HTR-8/SVneo (cell line): Measurements from ENCODE around the gene DNAH8.

Source experiments
- DNase-seq: peaks from one replicate; pipeline ENCODE4 v3.0.0; 2011; ENCODE audit warnings: low spot score, mixed read lengths; ENCODE audit not compliant: insufficient read length
- FAIRE-seq: peaks from 2 replicates; lab custom pipeline; 2011; peaks lifted over from hg19 to GRCh38; lab: Jason Lieb, UNC

The DNAH8 gene

DNA sequence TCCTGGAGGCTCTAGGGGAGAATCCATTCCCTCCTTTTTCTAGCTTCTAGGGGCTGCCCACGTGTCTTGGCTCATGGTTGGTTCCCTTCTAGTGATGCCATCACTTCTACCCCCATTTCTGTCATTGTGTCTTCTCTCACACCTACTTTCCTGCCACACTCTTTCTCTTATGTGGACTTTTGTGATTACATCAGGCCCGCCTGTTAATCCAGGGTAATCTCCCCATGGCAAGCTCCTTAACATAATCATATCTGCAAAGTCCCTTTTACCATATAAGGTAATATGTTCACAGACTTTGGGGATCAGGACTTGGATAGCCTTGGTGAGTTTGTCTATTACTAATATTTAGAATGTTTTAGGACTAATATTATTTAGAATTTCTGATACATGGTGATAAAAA lies 111.9 kb downstream of the DNAH8 start:
- no peak for FAIRE-seq

DNA sequence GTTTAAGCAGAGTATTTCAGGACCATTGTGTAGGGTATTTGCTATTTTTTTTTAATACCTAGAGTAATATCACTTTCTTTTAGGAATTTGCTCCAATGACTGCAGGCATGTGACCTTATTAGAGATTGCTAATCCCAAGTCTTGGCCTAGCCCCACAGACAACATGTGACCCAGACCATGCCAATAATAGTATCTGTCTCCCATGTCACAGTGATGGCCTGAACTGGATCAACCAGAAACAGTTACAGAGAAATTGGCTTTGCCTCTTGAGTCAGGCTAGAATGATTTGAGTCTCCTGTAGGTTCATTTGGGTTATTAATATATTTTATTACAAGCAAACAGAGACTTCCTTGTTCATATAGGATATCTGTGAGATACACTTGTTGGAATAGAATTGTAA lies 116.8 kb downstream of the DNAH8 start:
- FAIRE-seq (no peak), DNase-seq (no peak)

More for the DNA sequence above, 111.9 kb downstream of the DNAH8 start:
- DNase-seq = no peak

DNA sequence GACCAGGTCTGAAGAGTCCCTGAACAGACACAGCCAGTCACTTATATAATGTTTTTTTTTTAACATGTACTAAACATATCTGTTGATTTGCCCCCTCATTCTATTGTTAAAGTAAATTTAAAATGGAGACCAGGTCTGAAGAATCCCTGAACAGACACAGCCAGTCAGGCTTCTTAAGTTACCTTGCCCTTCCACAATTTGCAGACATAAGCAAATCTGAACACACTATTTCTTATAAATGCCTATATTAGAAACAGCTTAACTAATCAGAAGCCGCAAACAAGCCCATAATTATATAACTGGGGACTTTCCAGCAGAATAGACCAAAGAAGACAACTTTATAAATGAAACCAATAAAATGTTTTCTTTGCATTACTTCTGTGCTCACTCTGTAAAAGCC lies 118.2 kb downstream of the DNAH8 start:
- no peak for DNase-seq

DNA sequence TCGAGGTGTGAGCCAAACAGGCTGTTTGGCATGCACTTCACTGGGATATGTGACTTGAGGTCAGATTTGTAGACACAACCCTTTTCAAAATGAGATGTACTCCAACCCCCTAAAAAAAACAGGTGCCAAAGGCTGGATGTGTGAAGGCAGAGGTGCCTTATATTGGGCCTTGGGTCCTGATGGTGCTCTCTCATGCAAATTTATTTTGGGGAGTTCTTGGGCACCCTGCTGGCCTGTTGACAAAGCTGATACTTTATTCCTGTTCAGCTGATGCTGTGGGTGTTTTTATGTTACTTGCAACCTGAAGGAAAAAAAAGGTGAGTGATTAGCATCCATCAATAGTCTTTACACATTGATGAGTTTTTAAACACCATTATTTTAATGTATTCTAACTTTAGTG lies 121.5 kb downstream of the DNAH8 start:
- DNase-seq = no peak
- FAIRE-seq = no peak

More for the DNA sequence above, 118.2 kb downstream of the DNAH8 start:
- FAIRE-seq = no peak

DNA sequence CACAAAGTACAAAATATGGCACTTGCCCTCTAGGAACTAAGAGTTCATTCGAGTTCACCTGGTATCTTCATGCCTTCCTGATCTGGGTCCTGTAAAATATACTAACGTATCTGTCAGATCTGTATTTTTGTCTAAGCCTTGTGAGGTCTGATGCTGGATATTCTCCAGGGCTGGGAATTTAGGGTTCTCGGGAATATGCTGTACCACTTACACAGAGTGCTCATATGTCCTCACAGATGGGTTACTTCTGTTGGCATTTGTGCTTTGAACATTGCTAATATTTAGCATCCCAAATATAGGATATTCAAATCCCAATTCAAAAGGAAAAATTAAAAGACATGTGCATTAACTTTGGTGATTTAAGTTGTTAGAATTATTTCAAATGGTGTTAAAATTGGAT lies 122.0 kb downstream of the DNAH8 start:
- DNase-seq = no peak

DNA sequence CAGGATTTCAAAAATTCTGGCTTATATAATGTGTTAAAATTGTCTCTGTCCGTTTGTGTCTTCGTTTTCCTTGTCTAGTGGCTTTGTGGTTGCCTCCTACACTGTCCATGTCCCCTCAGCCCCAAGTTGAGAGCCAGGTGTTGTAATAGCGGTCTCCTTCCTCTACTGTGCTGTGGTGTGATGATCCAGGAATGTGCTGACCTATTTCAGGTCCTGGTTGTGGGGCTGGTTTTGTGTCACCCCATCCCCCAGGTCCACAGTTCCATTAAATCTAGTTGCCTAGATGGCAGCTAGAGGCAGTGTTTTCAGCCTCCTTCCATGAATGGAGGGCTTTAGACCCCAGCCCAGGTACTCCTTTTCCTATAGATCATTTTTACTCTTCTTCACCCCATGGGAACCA lies 128.7 kb downstream of the DNAH8 start:
- DNase-seq = no peak
- FAIRE-seq = no peak

More for the DNA sequence above, 122.0 kb downstream of the DNAH8 start:
- FAIRE-seq = no peak

DNA sequence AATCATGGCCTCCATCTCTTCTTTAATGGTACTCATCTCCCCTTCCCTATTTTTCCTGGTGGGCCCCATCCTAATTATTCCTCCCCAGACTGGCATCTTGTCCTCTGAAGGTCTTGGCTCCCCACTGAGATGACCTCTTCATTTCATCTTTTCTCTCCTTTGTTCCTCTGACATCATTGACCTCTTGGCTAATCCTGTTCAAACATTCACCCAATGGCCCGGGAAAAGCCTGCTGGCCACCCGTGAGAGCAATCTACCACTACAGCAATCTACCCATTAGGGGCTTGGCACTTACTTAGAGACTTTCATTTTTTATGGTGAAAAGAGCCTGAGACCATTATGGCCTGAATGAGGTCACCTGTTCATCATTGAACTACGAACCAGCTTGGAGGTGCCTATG lies 130.8 kb downstream of the DNAH8 start:
- FAIRE-seq (no peak), DNase-seq (no peak)

DNA sequence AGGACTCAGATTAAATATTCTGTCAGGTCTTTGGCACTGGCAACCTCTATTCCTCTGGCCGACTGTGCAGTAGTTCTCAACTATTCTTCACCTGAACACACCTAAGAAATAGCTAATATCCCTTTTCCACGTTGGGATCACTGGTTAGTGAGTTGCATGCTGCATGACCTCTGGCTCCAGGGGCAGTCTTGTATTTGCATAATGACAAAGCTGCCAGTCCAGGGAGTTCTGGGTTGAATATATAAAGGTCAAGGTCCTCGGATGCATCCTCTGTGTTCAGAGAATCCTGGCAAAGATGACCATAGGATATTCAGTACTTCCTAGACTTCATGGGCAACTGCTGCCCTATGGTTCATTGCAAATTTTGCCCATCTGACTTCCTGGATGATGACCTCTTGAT lies 131.2 kb downstream of the DNAH8 start:
- FAIRE-seq = no peak
- DNase-seq = no peak

DNA sequence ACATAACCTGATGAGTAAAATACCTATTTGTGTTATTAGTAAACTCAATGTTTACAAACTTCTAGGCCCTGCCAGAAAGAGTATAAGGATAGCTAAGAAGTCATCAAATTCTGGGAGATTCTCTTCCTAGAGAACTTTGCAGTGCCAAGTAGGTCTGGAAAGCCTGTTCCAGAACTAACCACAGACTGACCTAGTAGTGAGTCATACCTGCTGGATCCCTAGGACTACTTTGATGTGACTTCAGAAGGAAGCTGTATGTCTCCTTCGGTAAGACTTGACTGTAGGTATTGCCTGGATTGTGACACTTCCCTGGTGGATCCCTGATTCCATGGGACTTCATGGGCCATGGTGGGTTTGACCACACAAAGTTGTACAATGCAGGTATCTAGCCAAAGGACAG lies 131.7 kb downstream of the DNAH8 start:
- no peak for DNase-seq
- FAIRE-seq = no peak

DNA sequence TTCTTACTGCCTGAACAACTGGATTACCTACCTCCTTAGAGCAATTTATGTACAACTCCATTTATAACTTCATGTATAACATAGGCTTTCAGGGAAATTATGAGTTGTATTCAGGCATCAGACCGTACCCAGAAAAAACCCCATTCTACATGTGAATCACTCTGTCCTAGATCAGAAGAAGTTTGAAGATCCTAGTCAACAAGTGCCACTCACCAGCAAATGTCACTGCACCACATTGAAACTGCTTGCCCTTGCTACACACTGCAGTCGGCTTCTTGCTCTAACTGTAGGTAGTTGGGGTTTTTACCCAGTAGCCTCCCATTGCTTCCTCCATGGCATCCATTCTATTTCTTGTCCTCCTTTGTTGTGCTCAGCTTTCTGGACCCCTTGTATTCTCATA lies 132.4 kb downstream of the DNAH8 start:
- no peak for FAIRE-seq
- DNase-seq = no peak

DNA sequence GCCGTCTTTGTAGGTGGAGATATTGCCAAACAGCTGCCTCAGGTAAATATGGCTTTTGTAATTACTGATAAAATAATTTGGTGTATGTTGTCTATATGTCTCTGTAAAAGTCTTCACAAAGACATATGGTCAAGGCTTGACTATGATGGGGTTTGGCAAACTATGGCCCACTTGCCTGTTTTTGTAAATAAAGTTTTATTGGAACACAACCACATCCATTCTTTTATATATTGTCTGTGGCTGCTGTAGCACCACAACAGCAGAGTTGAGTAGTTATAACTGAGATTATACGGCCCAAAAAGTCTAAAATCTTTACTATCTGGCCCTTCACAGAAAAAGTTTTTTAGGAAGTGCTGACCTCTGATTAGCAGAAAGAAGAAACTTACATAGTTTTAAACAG lies 133.6 kb downstream of the DNAH8 start:
- FAIRE-seq (no peak), DNase-seq (no peak)

DNA sequence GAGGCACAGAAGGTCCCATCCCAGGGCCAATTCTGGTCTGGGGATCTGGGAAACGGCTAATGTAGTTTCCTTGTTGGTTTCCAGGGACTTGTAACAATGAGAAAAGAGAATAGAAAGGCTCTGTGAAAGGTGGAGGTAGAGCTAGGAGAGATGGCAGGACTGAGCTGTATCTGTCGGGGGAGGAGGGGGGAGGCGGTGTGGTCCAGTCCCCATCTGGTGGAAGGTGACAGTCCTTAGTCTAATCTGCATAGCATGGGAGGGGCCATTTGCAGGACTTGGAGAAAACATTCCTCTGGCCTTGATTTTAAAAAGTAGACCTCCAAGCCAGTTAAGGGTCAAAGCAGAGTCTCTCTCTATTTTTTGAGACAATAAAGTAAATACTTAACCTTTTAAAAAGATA lies 137.1 kb downstream of the DNAH8 start:
- FAIRE-seq = no peak
- no peak for DNase-seq

DNA sequence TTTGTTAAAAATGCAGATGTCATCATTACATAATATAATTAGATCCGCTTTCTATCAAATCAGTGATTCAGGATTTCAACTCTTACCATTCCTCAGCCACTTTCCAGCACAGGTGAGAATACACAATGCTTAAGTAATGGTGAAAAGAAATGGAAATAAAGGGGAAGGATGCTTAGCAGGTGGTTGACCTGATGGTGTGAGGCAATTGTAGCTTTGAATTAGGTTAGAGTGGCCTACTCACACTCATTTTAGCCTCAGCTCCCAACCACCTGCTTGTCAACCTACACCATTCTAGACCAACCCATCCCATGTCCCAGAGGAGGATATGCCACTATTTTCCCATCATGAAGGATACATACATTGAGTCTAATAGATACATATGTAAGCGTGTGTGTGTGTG lies 138.1 kb downstream of the DNAH8 start:
- FAIRE-seq = no peak

DNA sequence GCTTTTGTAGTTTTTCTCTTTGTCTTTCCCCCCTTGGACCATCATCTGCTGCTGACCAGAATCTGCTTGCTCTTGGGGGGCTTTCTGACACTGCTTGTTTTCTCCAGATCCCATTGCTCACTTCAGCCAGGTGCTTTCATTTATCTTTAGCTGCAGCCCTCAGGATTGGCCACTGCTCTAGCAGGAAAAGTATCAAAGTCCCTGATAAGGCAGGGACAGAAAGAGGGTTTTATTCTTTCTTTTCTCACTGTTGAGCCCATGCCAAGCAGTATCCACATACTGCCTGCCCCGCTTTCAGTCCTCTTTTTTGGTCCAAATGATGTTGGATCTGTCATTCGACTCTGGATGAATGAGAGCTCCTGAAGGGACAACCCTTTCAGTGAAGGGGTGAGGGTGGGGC lies 141.4 kb downstream of the DNAH8 start:
- no peak for DNase-seq
- FAIRE-seq = no peak

More for the DNA sequence above, 138.1 kb downstream of the DNAH8 start:
- no peak for DNase-seq

DNA sequence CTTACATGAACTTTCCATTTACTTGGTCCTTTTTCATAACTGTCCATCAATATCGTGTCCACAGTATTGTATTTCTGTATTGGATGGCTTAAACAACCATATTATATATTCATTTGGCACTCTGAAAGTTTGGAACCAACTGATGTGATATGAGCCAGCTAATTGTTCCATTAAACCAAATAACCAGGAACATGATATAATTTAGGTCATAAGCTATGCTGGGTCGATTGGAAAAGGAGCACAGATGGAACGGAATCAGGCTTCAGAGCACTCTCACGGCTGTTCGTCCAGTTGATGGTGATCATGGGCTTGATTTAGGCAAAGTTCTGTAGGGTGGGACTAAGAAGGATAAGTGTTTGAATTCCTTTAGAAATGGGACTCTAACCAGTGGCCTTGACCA lies 142.7 kb downstream of the DNAH8 start:
- no peak for DNase-seq
- FAIRE-seq = no peak

DNA sequence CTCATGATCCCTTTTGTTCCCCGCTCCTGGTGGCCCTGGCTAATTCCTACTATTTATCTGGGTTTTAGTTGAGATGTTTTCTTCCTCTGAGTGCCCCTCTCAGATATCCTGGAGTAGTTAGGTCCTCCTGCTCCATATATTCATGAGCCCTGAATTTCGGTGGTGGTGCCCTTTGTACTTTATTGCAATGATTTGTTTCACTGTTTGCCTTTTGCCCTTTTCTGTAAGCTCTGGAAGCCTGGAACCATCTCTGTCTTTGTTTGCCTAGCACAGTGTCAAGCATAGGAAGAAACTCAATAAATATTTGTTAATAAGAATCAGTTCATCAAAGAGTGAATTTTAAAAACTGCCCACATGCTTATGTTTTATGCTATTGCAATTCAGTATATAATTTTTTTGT lies 144.9 kb downstream of the DNAH8 start:
- FAIRE-seq (no peak), DNase-seq (no peak)

DNA sequence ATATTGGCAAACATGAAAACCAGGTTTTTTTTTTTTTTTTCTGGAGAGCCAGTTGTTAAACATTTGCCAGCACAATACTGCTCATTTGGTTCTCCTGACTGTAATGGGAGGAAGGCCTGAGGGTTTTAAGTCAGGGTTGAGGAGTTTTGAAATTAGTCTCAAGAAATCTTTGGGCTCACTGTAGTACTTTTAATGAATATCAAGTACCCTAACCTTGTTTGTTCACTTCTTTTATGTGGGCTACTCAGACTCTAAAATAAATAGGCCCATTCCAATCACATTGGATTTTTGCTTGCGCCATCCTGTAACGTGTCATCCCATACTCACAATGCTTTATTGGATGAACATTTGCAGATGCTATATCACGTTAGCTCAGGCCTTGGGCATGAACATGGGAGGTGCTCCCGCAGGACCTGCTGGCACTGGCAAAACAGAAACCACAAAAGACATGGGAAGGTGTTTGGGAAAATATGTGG lies 146.9 kb downstream of the DNAH8 start:
- DNase-seq (no peak), FAIRE-seq (no peak)

DNA sequence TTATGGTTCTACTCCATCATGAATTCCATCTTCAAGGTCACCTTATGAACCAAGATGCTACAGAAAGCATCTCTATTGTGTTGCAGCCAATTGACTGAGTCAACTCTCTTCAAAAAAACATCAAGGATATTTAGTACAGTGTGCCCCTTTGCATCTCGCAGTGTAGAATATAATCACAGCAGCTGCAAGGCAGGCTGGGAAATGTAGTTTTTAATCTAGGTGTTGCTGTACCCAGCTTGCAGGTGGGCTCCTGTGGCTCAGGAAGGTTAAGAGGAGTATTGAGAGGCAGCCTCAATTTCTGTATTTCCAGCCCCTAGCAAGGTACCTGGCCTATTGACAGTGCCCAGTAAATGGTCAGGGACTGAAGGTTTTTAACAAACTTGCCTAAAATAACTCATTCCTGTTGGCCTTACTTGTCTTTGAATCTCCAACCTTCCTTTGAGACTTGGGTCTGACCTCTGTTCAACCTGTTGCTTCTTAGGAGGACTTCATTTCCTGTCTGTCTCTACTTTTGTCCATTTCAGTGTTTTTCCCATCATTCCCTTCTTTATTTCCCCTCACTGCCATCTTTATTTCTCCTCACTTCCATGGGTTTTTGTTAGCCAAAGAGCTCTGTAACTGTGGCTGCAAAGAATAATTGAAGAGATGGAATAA lies 150.5 kb downstream of the DNAH8 start:
- no peak for FAIRE-seq

DNA sequence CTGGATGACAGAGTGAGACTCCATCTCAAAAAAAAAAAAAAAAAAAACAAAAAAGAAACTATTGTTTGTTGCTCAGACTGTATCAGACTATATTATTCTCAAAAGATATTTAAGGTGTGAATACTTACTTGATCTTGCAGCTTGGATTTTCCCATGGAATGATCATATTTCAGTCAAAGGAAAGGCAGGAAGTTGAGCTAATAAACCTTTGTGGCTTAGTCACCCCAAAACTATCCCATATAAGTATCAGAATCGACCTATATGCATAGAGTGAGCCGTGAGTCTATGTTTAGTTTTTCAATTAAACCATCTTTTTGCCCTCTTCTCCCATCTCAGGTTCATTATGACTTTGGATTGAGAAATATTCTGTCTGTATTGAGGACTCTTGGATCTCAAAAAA lies 152.6 kb downstream of the DNAH8 start:
- FAIRE-seq = no peak

More for the DNA sequence above, 150.5 kb downstream of the DNAH8 start:
- no peak for DNase-seq

DNA sequence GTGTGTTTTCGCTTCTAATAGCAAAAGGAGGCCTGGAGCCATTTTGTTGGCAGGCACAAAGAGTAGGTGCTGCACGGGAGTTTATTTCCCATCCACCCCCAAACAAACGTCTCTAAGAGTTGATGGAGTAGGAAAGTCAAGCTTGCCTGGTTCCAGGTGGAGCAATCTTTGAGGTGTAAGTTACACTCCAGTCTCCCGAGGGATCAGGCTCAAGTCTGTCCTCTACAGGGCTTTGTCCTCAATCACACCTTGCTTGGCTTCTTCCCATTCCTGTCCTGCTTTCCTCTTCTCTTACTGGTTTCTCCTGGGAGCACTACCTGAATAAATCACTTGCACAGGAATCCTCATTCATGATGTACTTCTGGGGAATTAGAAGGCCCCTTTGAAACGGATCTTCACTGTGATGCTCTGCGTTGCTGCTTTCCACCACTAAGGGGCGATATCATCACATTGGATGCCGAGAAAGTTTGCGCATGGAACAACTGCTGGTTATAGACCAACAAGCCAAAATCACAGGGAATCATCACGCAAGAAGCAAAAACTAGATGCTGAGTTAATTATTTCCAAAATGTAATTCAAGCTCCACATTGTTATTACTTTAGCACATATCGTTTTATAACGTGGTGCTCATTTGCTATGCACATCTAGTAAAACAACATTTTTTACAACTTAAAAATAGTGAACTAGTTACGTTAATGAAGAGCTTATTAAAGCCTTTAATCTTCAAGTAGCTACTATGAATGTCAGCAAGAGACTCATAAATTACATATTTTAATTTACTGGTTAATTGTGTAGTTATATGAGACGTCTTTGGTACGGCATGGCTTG lies 156.8 kb downstream of the DNAH8 start:
- DNase-seq (peak; percentile 50), FAIRE-seq (no peak)

More for the DNA sequence above, 152.6 kb downstream of the DNAH8 start:
- DNase-seq = no peak

DNA sequence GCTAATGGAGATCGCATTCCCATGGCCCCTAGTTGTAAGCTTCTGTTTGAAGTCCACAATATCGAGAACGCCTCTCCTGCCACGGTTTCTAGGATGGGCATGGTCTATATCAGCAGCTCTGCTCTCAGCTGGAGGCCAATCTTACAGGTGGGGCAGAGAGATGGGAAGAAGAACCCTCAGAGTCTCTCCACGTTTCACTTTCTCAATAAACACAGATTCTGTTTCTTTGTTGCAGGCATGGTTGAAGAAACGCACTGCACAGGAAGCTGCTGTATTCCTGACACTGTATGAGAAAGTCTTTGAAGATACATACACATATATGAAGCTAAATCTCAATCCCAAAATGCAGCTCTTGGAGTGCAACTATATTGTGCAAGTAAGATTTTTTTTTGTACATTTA lies 157.9 kb downstream of the DNAH8 start:
- DNase-seq (no peak), FAIRE-seq (no peak)
